HG03354 (cell line): ENCODE measurements around the gene OR6C6.
"Not testable (repeated sequence)": the region's sequence is repeated elsewhere in the genome, so short reads cannot be mapped to it uniquely, and the experiment has no call there.

Experiments
- ATAC-seq: cut with Tn5 transposase; IDR thresholded peaks from one replicate; pipeline ENCODE4 v1.9.1; 2021; ENCODE audit warnings: mild to moderate bottlenecking; ENCODE audit not compliant: unreplicated experiment, poor library complexity, severe bottlenecking

The OR6C6 gene

GRCh38 chr12:55296469-55296868 lies at the start of gene OR6C6:
TSS of gene OR6C6 (minus strand) at chr12:55296569. CDS start at chr12:55295232, 1,337 bp downstream.
- no peak for ATAC-seq

GRCh38 chr12:55336002-55336401 lies 39.6 kb upstream of the OR6C6 start:
- ATAC-seq, result no peak

- ATAC-seq, result no peak
These were observed 34.1 kb upstream of the OR6C6 start, which contains the start of gene OR6C3 for GRCh38 chr12:55330446-55330845. TSS of gene OR6C3 (plus strand) at chr12:55330746. CDS start at chr12:55331701, 955 bp downstream.

GRCh38 chr12:55325801-55326200 lies 29.4 kb upstream of the OR6C6 start:
- not testable (repeated sequence) for ATAC-seq

- no peak for ATAC-seq
These were observed 23.8 kb upstream of the OR6C6 start for GRCh38 chr12:55320201-55320600.

- no peak for ATAC-seq
These were observed 17.7 kb upstream of the OR6C6 start, which contains the start of gene OR6C1 for GRCh38 chr12:55314043-55314442. TSS of gene OR6C1 (plus strand) at chr12:55314343. CDS start at chr12:55320600, 6,257 bp downstream.

- ATAC-seq, result no peak
These were observed 6.4 kb downstream of the OR6C6 start for GRCh38 chr12:55289999-55290398.

- no peak for ATAC-seq
These were observed 15.4 kb downstream of the OR6C6 start for GRCh38 chr12:55280991-55281390.

GRCh38 chr12:55258303-55258702 lies 38.1 kb downstream of the OR6C6 start:
- no peak for ATAC-seq

GRCh38 chr12:55256831-55257230 lies 39.5 kb downstream of the OR6C6 start:
- no peak for ATAC-seq

GRCh38 chr12:55253281-55253680 lies 43.1 kb downstream of the OR6C6 start:
- no peak for ATAC-seq

- ATAC-seq, result no peak
These were observed 45.4 kb downstream of the OR6C6 start for GRCh38 chr12:55250944-55251343.

- no peak for ATAC-seq
These were observed 50.2 kb downstream of the OR6C6 start for GRCh38 chr12:55246159-55246558.

GRCh38 chr12:55244309-55244708 lies 52.1 kb downstream of the OR6C6 start, which contains the start of gene OR6C74:
TSS of gene OR6C74 (plus strand) at chr12:55244609. CDS start at chr12:55247288, 2,679 bp downstream.
- ATAC-seq, result no peak
